Measurements from ENCODE around the gene SLC37A3.

The SLC37A3 gene

GRCh38 chr7:140403878-140404564 is 5.7 kb upstream of the SLC37A3 start, which contains the start of gene RAB19:
RAB19 (plus strand) TSS chr7:140404058; CDS start chr7:140407647, 3,589 bp downstream.
- DNase-seq (ENCODE audit: insufficient read length, low spot score) (no peak), FAIRE-seq (no peak)

GRCh38 chr7:140402178-140402835 is 4.0 kb upstream of the SLC37A3 start:
- FAIRE-seq, result no peak

GRCh38 chr7:140400381-140400780 is 2.1 kb upstream of the SLC37A3 start:
- FAIRE-seq, result no peak
- no peak for DNase-seq (ENCODE audit: insufficient read length, low spot score)

More at GRCh38 chr7:140402178-140402835, 4.0 kb upstream of the SLC37A3 start:
- no peak for DNase-seq (ENCODE audit: insufficient read length, low spot score)

GRCh38 chr7:140398821-140399220 is 491 bp upstream of the SLC37A3 start:
- no peak for FAIRE-seq
- no peak for DNase-seq (ENCODE audit: insufficient read length, low spot score)

- DNase-seq (ENCODE audit: insufficient read length, low spot score), result no peak
- FAIRE-seq, result no peak
Measured at GRCh38 chr7:140393756-140394306, 4.5 kb downstream of the SLC37A3 start.

- FAIRE-seq (no peak), DNase-seq (ENCODE audit: insufficient read length, low spot score) (no peak)
Measured at GRCh38 chr7:140391634-140392033, 6.7 kb downstream of the SLC37A3 start.

GRCh38 chr7:140390466-140391190 is 7.7 kb downstream of the SLC37A3 start:
- DNase-seq (ENCODE audit: insufficient read length, low spot score) (peak; percentile 25), FAIRE-seq (peak; percentile 92)

- no peak for DNase-seq (ENCODE audit: insufficient read length, low spot score)
- peak; percentile 49 for FAIRE-seq
Measured at GRCh38 chr7:140390034-140390433, 8.3 kb downstream of the SLC37A3 start.

- DNase-seq (ENCODE audit: insufficient read length, low spot score) (no peak), FAIRE-seq (no peak)
Measured at GRCh38 chr7:140389445-140389844, 8.9 kb downstream of the SLC37A3 start.

- no peak for FAIRE-seq
- DNase-seq (ENCODE audit: insufficient read length, low spot score), result no peak
Measured at GRCh38 chr7:140384894-140385545, 13.3 kb downstream of the SLC37A3 start.

GRCh38 chr7:140383954-140384713 is 14.2 kb downstream of the SLC37A3 start:
- FAIRE-seq, result no peak
- no peak for DNase-seq (ENCODE audit: insufficient read length, low spot score)

- no peak for FAIRE-seq
Measured at GRCh38 chr7:140375892-140376730, 22.2 kb downstream of the SLC37A3 start.

GRCh38 chr7:140375323-140375722 is 23.0 kb downstream of the SLC37A3 start:
- no peak for FAIRE-seq

More at GRCh38 chr7:140375892-140376730, 22.2 kb downstream of the SLC37A3 start:
- DNase-seq (ENCODE audit: insufficient read length, low spot score), result no peak

GRCh38 chr7:140369294-140369693 is 29.0 kb downstream of the SLC37A3 start:
- FAIRE-seq (no peak), DNase-seq (ENCODE audit: insufficient read length, low spot score) (no peak)

More at GRCh38 chr7:140375323-140375722, 23.0 kb downstream of the SLC37A3 start:
- DNase-seq (ENCODE audit: insufficient read length, low spot score), result no peak

GRCh38 chr7:140367528-140367927 is 30.8 kb downstream of the SLC37A3 start:
- DNase-seq (ENCODE audit: insufficient read length, low spot score) (no peak), FAIRE-seq (no peak)

- FAIRE-seq (no peak), DNase-seq (ENCODE audit: insufficient read length, low spot score) (no peak)
Measured at GRCh38 chr7:140364819-140365218, 33.5 kb downstream of the SLC37A3 start.

GRCh38 chr7:140360697-140361229 is 37.6 kb downstream of the SLC37A3 start:
- FAIRE-seq (no peak), DNase-seq (ENCODE audit: insufficient read length, low spot score) (no peak)

- FAIRE-seq (no peak), DNase-seq (ENCODE audit: insufficient read length, low spot score) (no peak)
Measured at GRCh38 chr7:140358412-140359051, 39.8 kb downstream of the SLC37A3 start.

Data from GM19239 (cell line).